Parathyroid adenoma (tissue), 2 donors: Measurements from ENCODE around the gene RNASE7.

Experiments used
- H2AFZ ChIP-seq: fragments of 300-600 bp; sonication (generic); one replicate; pipeline ENCODE4 v1.7.0; 2017; ENCODE audit warnings: antibody characterized with exemption, mild to moderate bottlenecking
- H3K27ac ChIP-seq: fragments of 300-600 bp; sonication (generic); one replicate; pipeline ENCODE4 v1.7.0; 2017
- H3K27me3 ChIP-seq: fragments of 300-600 bp; sonication (generic); one replicate; pipeline ENCODE4 v1.7.0; 2017; ENCODE audit warnings: low read length; ENCODE audit not compliant: control insufficient read depth, insufficient read depth
- H3K36me3 ChIP-seq: fragments of 300-600 bp; sonication (generic); one replicate; pipeline ENCODE4 v1.7.0; 2017; ENCODE audit warnings: low read length; ENCODE audit not compliant: control insufficient read depth, insufficient read depth
- H3K4me1 ChIP-seq: fragments of 300-600 bp; sonication (generic); one replicate; pipeline ENCODE4 v1.7.0; 2017; ENCODE audit warnings: control low read depth
- H3K4me2 ChIP-seq: fragments of 300-600 bp; sonication (generic); one replicate; pipeline ENCODE4 v1.7.0; 2017; ENCODE audit warnings: low read length
- H3K4me3 ChIP-seq: fragments of 300-600 bp; sonication (generic); one replicate; pipeline ENCODE4 v1.7.0; 2017; ENCODE audit warnings: low read depth, low read length
- H3K79me2 ChIP-seq: fragments of 300-600 bp; sonication (generic); one replicate; pipeline ENCODE4 v1.7.0; 2017; ENCODE audit warnings: control low read depth
- H3K9ac ChIP-seq: fragments of 300-600 bp; sonication (generic); one replicate; pipeline ENCODE4 v1.7.0; 2017; ENCODE audit warnings: mild to moderate bottlenecking
- H3K9me3 ChIP-seq: fragments of 300-600 bp; sonication (generic); one replicate; pipeline ENCODE4 v1.7.0; 2017; ENCODE audit warnings: low read length; ENCODE audit not compliant: control insufficient read depth
- TF ChIP-seq, protein P1 (sequence below): fragments of 300-600 bp; sonication (generic); IDR thresholded peaks from one replicate; pipeline ENCODE4 v1.7.0; 2017; ENCODE audit warnings: antibody characterized with exemption, mild to moderate bottlenecking
- donor health status: primary hyperparathyroidism.

RNASE7 gene

GRCh38 chr14:21093018-21093417 is 50.9 kb downstream of the RNASE7 start:
- H3K4me1 ChIP-seq = peaks cover 31% of the 10 kb centered on the region
- TF ChIP-seq, protein P1, sequence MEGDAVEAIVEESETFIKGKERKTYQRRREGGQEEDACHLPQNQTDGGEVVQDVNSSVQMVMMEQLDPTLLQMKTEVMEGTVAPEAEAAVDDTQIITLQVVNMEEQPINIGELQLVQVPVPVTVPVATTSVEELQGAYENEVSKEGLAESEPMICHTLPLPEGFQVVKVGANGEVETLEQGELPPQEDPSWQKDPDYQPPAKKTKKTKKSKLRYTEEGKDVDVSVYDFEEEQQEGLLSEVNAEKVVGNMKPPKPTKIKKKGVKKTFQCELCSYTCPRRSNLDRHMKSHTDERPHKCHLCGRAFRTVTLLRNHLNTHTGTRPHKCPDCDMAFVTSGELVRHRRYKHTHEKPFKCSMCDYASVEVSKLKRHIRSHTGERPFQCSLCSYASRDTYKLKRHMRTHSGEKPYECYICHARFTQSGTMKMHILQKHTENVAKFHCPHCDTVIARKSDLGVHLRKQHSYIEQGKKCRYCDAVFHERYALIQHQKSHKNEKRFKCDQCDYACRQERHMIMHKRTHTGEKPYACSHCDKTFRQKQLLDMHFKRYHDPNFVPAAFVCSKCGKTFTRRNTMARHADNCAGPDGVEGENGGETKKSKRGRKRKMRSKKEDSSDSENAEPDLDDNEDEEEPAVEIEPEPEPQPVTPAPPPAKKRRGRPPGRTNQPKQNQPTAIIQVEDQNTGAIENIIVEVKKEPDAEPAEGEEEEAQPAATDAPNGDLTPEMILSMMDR = no peak
- H3K4me2 ChIP-seq = no peak overlapping the region
- no peaks in the 10 kb centered on the region for H3K27me3 ChIP-seq
- H3K36me3 ChIP-seq = no peaks in the 10 kb centered on the region
- peaks cover 10% of the 10 kb centered on the region for H3K79me2 ChIP-seq
- H2AFZ ChIP-seq = no peak overlapping the region
- H3K9ac ChIP-seq = no peak overlapping the region
- H3K4me3 ChIP-seq = no peak overlapping the region
- H3K9me3 ChIP-seq = no peaks in the 10 kb centered on the region
- H3K27ac ChIP-seq = peak overlapping the region; percentile 71
